Measurements from ENCODE around the gene MSMP.

DNA sequence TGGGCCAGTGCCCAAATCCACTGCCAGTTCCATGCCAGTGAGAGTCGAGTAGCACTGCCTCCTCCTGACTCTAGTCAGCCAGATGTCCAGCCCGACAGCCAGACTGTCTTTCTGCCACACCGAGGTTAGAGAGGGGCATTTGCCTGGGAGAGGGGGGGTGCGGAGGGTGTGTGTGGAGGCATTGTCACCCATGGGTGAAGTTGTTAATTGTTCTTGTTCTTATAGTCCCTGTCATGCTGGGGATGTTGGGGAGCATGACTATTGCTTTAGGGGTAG lies 3.9 kb downstream of the MSMP start:
- TF ChIP-seq CTCF (IDR thresholded peaks at IDR 0.05): no peak
- TF ChIP-seq EZH2 (IDR thresholded peaks at IDR 0.05): no peak

Data from neural progenitor cell (in vitro differentiated cells).